HepG2 (cell line): ENCODE measurements around the gene ST6GALNAC6. TPM values are rescaled to one million over a fixed set of nuclear protein-coding genes. Genes with fewer than 3 reads are reported as not detected.
A peak's percentile ranks its signal among the peaks of the same experiment; 100 is the strongest.

Experiments
- ARID4A ChIP-seq: sonication (generic); formaldehyde crosslinking; IDR thresholded peaks from 2 replicates; pipeline ENCODE4 v1.5.0; 2020; ENCODE audit warnings: mild to moderate bottlenecking, missing genetic modification reagents, borderline replicate concordance
- ATF3 ChIP-seq: sonication (generic); formaldehyde crosslinking; IDR thresholded peaks from 2 replicates; pipeline ENCODE4 v1.4.0; 2020; ENCODE audit warnings: missing genetic modification reagents
- KDM5B ChIP-seq: sonication (generic); formaldehyde crosslinking; IDR thresholded peaks from 2 replicates; pipeline ENCODE4 v1.4.0; 2020; ENCODE audit warnings: missing genetic modification reagents, mild to moderate bottlenecking, borderline replicate concordance
- MLXIP ChIP-seq: sonication (generic); formaldehyde crosslinking; IDR thresholded peaks from 2 replicates; pipeline ENCODE4 v1.9.0; 2021; ENCODE audit warnings: missing genetic modification reagents, borderline replicate concordance
- RBFOX2 ChIP-seq: fragments of 200-400 bp; formaldehyde crosslinking; IDR thresholded peaks from 2 replicates; pipeline ENCODE4 v1.6.1; 2017; ENCODE audit warnings: low read depth, mild to moderate bottlenecking, low read length
- REL ChIP-seq: sonication (generic); formaldehyde crosslinking; conservative IDR thresholded peaks from 2 replicates; pipeline ENCODE4 v1.8.0; 2022; ENCODE audit warnings: mild to moderate bottlenecking, missing genetic modification reagents, moderate library complexity
- SNAI1 ChIP-seq: sonication (generic); formaldehyde crosslinking; IDR thresholded peaks from 2 replicates; pipeline ENCODE4 v1.5.0; 2020; ENCODE audit warnings: mild to moderate bottlenecking, missing genetic modification reagents, borderline replicate concordance
- SOX6 ChIP-seq, 2 experiments: fragments of 450-650 bp in 1 of 2; sonication (generic) in 1 of 2; formaldehyde crosslinking in 1 of 2; IDR thresholded peaks; 2 replicates each; pipeline versions ENCODE4 v1.4.0 to v1.6.1; 2017 to 2020; ENCODE audit warnings: antibody characterized with exemption in 1 of 2, mild to moderate bottlenecking in 1 of 2, missing genetic modification reagents in 1 of 2
- TARDBP ChIP-seq: sonication (generic); formaldehyde crosslinking; IDR thresholded peaks from 2 replicates; pipeline ENCODE4 v1.8.0; 2022; ENCODE audit warnings: mild to moderate bottlenecking, missing genetic modification reagents
- TBX2 ChIP-seq: sonication (generic); formaldehyde crosslinking; IDR thresholded peaks from 2 replicates; pipeline ENCODE4 v1.5.0; 2020; ENCODE audit warnings: missing genetic modification reagents, mild to moderate bottlenecking, borderline replicate concordance
- ZKSCAN8 ChIP-seq: IDR thresholded peaks from 2 replicates; pipeline ENCODE4 v1.6.1; 2016; ENCODE audit warnings: borderline replicate concordance, missing genetic modification reagents, missing compliant biosample characterization
- ZNF501 ChIP-seq: sonication (generic); formaldehyde crosslinking; IDR thresholded peaks from 2 replicates; pipeline ENCODE4 v1.5.1; 2020; ENCODE audit warnings: mild to moderate bottlenecking, moderate library complexity, missing genetic modification reagents
- ZNF687 ChIP-seq: sonication (generic); formaldehyde crosslinking; IDR thresholded peaks from 2 replicates; pipeline ENCODE4 v1.5.1; 2020; ENCODE audit warnings: mild to moderate bottlenecking, missing genetic modification reagents, moderate library complexity
- ZNF768 ChIP-seq: sonication (generic); formaldehyde crosslinking; IDR thresholded peaks from 2 replicates; pipeline ENCODE4 v1.4.0; 2020; ENCODE audit warnings: missing genetic modification reagents
- ZNF878 ChIP-seq: sonication (generic); formaldehyde crosslinking; IDR thresholded peaks from 2 replicates; pipeline ENCODE4 v1.8.1; 2023; ENCODE audit warnings: mild to moderate bottlenecking, missing genetic modification reagents, moderate library complexity
- polyA plus RNA-seq, 8 experiments: library from polyadenylated mRNA; depleted of rRNA in 3 of 8; stranded (reverse) in 7 of 8; unstranded in 1 of 8; fragments of >200 nt; fragmentation: Illumina TruSeq in 4 of 8; extraction: Trizol in 4 of 8; gene quantifications; 2 replicates each; pipeline versions ENCODE4 v1.2.1 to v1.2.3, GENCODE V29; 2011 to 2016; ENCODE audit warnings: low read depth in 4 of 8, missing spikeins in 1 of 8, mixed read lengths in 1 of 8; ENCODE audit not compliant: insufficient read depth in 1 of 8
- total RNA-seq, 5 experiments: library from RNA; depleted of rRNA; stranded (reverse); fragments of >200 nt; fragmentation: Illumina TruSeq; extraction: Trizol; gene quantifications; 2 replicates each; pipeline ENCODE4 v1.2.3, GENCODE V29; 2016; ENCODE audit warnings: low read depth in 1 of 5

ST6GALNAC6 gene
- total and polyA plus RNA-seq, 2 of the 13 experiments (the other 11 are each of a cell fraction or from before 2014, with no cell fraction given), result 18.5 to 65.4 TPM

GRCh38 chr9:127916720-127917581 lies 17.5 kb upstream of the ST6GALNAC6 start, which contains the start of gene ST6GALNAC4 (continued):
- TF ChIP-seq TBX2 (CRISPR knock-in tag), result peak; percentile 14; the same call in 1 of the 2 replicates
- 0 out of 2 replicates have a peak, but pooled peaks have one; percentile 9 for TF ChIP-seq ZNF501
- no peak for TF ChIP-seq MLXIP (CRISPR knock-in tag)
- TF ChIP-seq ZNF768 (CRISPR knock-in tag), result peak; percentile 18; the same call in 1 of the 2 replicates
- TF ChIP-seq SOX6 (IDR thresholded peaks at IDR 0.05), result no peak
- 0 out of 2 replicates have a peak, but pooled peaks have one; percentile 20 for TF ChIP-seq SOX6 (CRISPR knock-in tag; IDR thresholded peaks at IDR 0.05)
- peak; percentile 58 for TF ChIP-seq ZNF687 (CRISPR knock-in tag)
- TF ChIP-seq TARDBP (CRISPR knock-in tag), result no peak
- TF ChIP-seq ZKSCAN8 (CRISPR knock-in tag), result no peak
- 0 out of 2 replicates have a peak, but pooled peaks have one; percentile 19 for TF ChIP-seq KDM5B (CRISPR knock-in tag)
- peak; percentile 59 for TF ChIP-seq RBFOX2
- TF ChIP-seq ZNF878 (CRISPR knock-in tag), result no peak
- TF ChIP-seq SNAI1, result peak; percentile 49; the same call in 1 of the 2 replicates
- no peak for TF ChIP-seq REL (CRISPR knock-in tag)
- peak; percentile 46; the same call in 1 of the 2 replicates for TF ChIP-seq ARID4A (CRISPR knock-in tag)
- TF ChIP-seq ATF3, result no peak
